Measurements from ENCODE around the gene SMIM10.
"Not testable (repeated sequence)": the region's sequence is repeated elsewhere in the genome, so short reads cannot be mapped to it uniquely, and the experiment has no call there.

Gene SMIM10

DNA sequence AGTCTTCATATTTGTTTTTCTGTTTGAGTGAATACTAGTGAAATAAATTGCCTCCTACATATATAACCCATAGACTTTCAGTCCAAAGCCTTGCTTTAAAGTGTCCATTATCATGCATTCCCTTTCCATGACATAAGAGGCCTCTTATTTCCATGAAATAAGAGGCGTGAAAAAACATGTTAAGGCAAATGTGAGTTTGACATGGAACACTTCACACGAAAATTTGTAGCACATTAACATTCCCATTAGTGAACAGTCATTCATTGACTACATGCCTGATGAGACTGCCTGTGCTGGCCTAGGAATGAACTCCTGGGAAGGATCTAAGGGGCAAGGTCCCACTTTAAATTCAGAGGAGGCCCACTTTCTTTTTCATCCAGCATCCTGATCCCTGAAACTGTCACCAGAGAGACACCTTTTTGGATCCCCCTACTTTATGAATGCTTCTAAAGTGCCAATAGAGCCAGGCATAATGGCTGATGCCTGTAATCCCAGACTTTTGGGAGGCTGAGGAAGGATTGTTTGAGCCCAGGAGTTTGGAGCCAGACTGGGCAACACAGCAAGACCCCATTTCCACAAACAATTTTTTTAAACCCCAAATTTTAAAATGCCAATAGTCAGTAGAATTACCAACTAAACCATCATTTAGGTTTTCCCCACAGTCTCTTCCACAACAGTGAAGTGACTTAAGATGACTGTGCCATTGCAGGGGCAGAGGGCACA is 24.9 kb downstream of the SMIM10 start:
- no peak for DNase-seq (ENCODE audit: low spot score)

GRCh38 chrX:135019890-135020289 is 29.1 kb downstream of the SMIM10 start:
- not testable (repeated sequence) for DNase-seq (ENCODE audit: low spot score)

DNA sequence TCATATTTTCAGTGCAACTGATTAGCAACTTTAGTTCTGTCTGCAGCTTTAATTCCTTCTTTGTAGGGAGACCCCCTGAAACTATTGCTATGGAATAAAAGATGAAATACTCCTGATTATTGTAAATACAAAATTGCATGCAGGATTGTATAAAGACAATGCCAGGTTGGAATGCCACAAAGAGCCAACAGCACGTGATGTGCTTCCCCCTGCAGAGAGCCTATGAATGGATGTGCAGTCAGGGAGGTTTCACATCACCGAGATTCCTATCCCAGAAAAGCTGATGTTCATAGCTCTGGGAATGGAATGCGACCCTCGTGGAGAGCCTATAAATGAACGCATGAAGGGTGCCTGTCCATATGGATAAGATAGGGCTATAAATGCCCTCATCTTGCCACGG is 33.0 kb downstream of the SMIM10 start:
- not testable (repeated sequence) for DNase-seq (ENCODE audit: low spot score)

DNA sequence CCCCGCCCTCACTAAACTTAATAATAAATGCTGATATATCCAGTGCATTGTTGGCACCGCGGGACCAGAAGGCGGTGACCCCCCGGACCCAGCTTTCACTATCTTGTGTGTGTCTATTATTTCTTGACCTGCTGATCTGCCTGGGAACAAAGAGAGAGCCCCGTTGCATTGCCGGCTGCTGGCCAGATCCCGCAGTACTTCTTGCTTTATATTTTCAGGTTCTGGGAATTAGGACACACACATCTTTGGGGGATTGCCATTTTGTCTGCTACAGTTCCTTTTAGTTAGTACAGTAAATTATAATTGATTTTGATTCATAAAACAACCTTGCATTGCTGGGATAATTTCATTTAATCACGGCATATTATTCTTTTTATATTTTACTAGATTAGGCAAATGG is 33.7 kb downstream of the SMIM10 start:
- no peak for DNase-seq (ENCODE audit: low spot score)

- DNase-seq (ENCODE audit: low spot score), result not testable (repeated sequence)
Observed at GRCh38 chrX:135030207-135030963, 39.6 kb downstream of the SMIM10 start.

- not testable (repeated sequence) for DNase-seq (ENCODE audit: low spot score)
Observed at GRCh38 chrX:135041149-135042123, 50.6 kb downstream of the SMIM10 start.
